Progenitor cell of endocrine pancreas (in vitro differentiated cells): Measurements from ENCODE around the gene OR5AN1. TPM values are rescaled to one million over a fixed set of nuclear protein-coding genes. Genes with fewer than 3 reads are reported as not detected.

ENCODE experiments used
- DNase-seq: peaks from one replicate; pipeline ENCODE4 v3.0.0; 2021; ENCODE audit warnings: low spot score; ENCODE audit not compliant: unreplicated experiment
- H3K27ac Mint-ChIP-seq: 2 replicates; pipeline ENCODE4 v1.8.0; 2021; ENCODE audit warnings: mild to moderate bottlenecking, moderate library complexity, mixed read lengths
- H3K27me3 Mint-ChIP-seq: 2 replicates; pipeline ENCODE4 v1.8.0; 2021; ENCODE audit warnings: mixed read lengths
- H3K36me3 Mint-ChIP-seq: 2 replicates; pipeline ENCODE4 v1.8.0; 2022; ENCODE audit warnings: mixed read lengths; ENCODE audit not compliant: insufficient read depth
- H3K4me1 Mint-ChIP-seq: 2 replicates; pipeline ENCODE4 v1.8.0; 2021; ENCODE audit warnings: low read depth, mixed read lengths
- H3K4me3 Mint-ChIP-seq: 2 replicates; pipeline ENCODE4 v1.8.0; 2021; ENCODE audit warnings: low read depth, mild to moderate bottlenecking, moderate library complexity, mixed read lengths
- H3K9me3 Mint-ChIP-seq: 2 replicates; pipeline ENCODE4 v1.8.0; 2021; ENCODE audit warnings: low read depth, mixed read lengths
- CTCF ChIP-seq: fragments of 200-600 bp; sonication (generic); IDR thresholded peaks from one replicate; pipeline ENCODE4 v1.5.0; 2021; ENCODE audit warnings: antibody characterized with exemption, mild to moderate bottlenecking; ENCODE audit not compliant: unreplicated experiment
- total RNA-seq: library from RNA; stranded (reverse); gene quantifications from 2 replicates; pipeline ENCODE4 v1.2.1, GENCODE V29; 2021

The OR5AN1 gene
- total RNA-seq, 1 donor from 2014 or later = not detected

- Mint-ChIP-seq H3K4me1 (peaks cover 2% of the 10 kb centered on the region), H3K36me3 (no peaks in the 10 kb centered on the region), H3K4me3 (no peak overlapping the region), H3K9me3 (peaks cover 21% of the 10 kb centered on the region), H3K27ac (no peak overlapping the region), H3K27me3 (no peaks in the 10 kb centered on the region)
- no peak for DNase-seq
- no peak for TF ChIP-seq CTCF
These were observed 55.0 kb downstream of the OR5AN1 start for GRCh38 chr11:59413646-59414045.

GRCh38 chr11:59415111-59415510, 56.4 kb downstream of the OR5AN1 start:
- DNase-seq = no peak
- Mint-ChIP-seq H3K27me3 (no peaks in the 10 kb centered on the region), H3K27ac (no peak overlapping the region), H3K9me3 (peaks cover 14% of the 10 kb centered on the region), H3K36me3 (no peaks in the 10 kb centered on the region), H3K4me1 (peaks cover 2% of the 10 kb centered on the region), H3K4me3 (no peak overlapping the region)
- TF ChIP-seq CTCF = no peak

GRCh38 chr11:59416613-59417012, 57.9 kb downstream of the OR5AN1 start:
- no peak for TF ChIP-seq CTCF

GRCh38 chr11:59417023-59417422, 58.3 kb downstream of the OR5AN1 start:
- no peaks in the 10 kb centered on the region for H3K27me3 Mint-ChIP-seq
- H3K4me3 Mint-ChIP-seq = no peak overlapping the region
- H3K36me3 Mint-ChIP-seq = no peaks in the 10 kb centered on the region
- peaks cover 4% of the 10 kb centered on the region for H3K9me3 Mint-ChIP-seq
- H3K4me1 Mint-ChIP-seq = peaks cover 2% of the 10 kb centered on the region
- H3K27ac Mint-ChIP-seq = no peak overlapping the region
- no peak for DNase-seq
- no peak for TF ChIP-seq CTCF

More at GRCh38 chr11:59416613-59417012, 57.9 kb downstream of the OR5AN1 start:
- Mint-ChIP-seq H3K4me3 (no peak overlapping the region), H3K36me3 (no peaks in the 10 kb centered on the region), H3K27me3 (no peaks in the 10 kb centered on the region), H3K4me1 (peaks cover 2% of the 10 kb centered on the region), H3K9me3 (peaks cover 4% of the 10 kb centered on the region), H3K27ac (no peak overlapping the region)
- no peak for DNase-seq

- H3K4me3 Mint-ChIP-seq = no peak overlapping the region
- H3K9me3 Mint-ChIP-seq = no peaks in the 10 kb centered on the region
- H3K4me1 Mint-ChIP-seq = peaks cover 2% of the 10 kb centered on the region
- no peak overlapping the region for H3K27ac Mint-ChIP-seq
- H3K27me3 Mint-ChIP-seq = no peaks in the 10 kb centered on the region
- no peaks in the 10 kb centered on the region for H3K36me3 Mint-ChIP-seq
- TF ChIP-seq CTCF = no peak
- DNase-seq = no peak
These were observed 59.5 kb downstream of the OR5AN1 start for GRCh38 chr11:59418156-59418555.

Other genes starting within 250 kb of the OR5AN1 start
- gene FAM111A, start 216.0 kb upstream of the OR5AN1 start, total RNA-seq = 53.2 and 56.9 TPM in 2 replicates
- gene DTX4, start 186.8 kb upstream of the OR5AN1 start, total RNA-seq = 54.5 and 61.6 TPM in 2 replicates
- not detected in 2 replicates for gene MPEG1, start 146.0 kb upstream of the OR5AN1 start, total RNA-seq
- not detected in 2 replicates for gene OR5A2, start 67.5 kb downstream of the OR5AN1 start, total RNA-seq
- not detected in 2 replicates for gene OR5A1, start 77.6 kb downstream of the OR5AN1 start, total RNA-seq
- not detected in 2 replicates for gene OR4D6, start 98.1 kb downstream of the OR5AN1 start, total RNA-seq
- gene OR4D10, start 114.4 kb downstream of the OR5AN1 start, total RNA-seq = not detected in 2 replicates
- gene OR4D11, start 144.7 kb downstream of the OR5AN1 start, total RNA-seq = not detected in 2 replicates
- not detected in 2 replicates for gene OR4D9, start 152.6 kb downstream of the OR5AN1 start, total RNA-seq